Measurements from ENCODE around the gene TBC1D14.

The TBC1D14 gene

DNA sequence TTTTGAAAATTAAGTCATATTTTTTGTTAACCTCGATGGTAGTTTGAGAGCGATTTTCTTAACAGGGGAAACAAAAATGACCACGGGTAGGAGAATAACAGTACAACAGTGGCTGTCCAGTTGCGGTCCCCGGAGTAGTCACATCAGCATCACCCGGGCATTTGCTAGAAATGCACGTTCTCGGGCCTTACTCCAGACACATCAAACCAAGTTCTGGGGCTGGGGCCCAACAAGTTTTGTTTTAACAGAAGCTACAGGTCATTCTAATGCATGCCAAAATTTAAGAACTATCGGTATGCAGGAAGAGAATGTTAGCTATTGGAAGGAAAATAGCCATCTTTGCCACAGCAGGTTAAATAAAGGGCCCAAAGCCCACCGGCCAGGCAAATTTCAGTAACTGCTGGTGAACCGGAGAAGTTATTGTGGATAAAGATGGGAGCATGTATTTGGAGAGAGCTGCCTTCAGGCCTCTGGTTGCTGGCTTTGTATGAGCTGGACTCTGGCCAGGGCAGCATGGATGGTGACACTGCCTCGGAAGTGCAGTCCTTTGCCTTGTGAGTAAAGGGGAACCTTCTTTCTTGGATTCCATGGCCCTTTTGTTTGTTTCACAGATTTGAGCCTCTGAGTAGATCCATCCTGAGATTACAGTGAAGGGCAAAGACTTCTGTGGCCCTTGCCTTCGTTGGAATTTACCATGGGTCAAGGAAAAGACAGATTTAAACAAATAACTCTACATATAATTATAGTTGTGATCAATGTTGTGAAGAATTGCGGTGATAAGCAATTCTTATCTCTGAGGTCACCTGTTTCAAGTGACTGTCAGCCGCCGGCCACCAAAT lies 62.1 kb downstream of the TBC1D14 start:
- no peak for ATAC-seq
- TF ChIP-seq PATZ1 (CRISPR knock-in tag; IDR thresholded peaks at IDR 0.05; ENCODE audit: borderline replicate concordance) (no peak), GLIS3 (CRISPR knock-in tag; IDR thresholded peaks at IDR 0.05) (no peak), TCF4 (CRISPR knock-in tag; IDR thresholded peaks at IDR 0.05; ENCODE audit: borderline replicate concordance) (no peak), CREB5 (CRISPR knock-in tag; IDR thresholded peaks at IDR 0.05; ENCODE audit: low read depth) (no peak), ESRRG (CRISPR knock-in tag; IDR thresholded peaks at IDR 0.05) (no peak), ZC3H10 (CRISPR knock-in tag; IDR thresholded peaks at IDR 0.05) (no peak), ZNF565 (CRISPR knock-in tag; conservative IDR thresholded peaks at IDR 0.05; ENCODE audit: low read depth) (no peak), CSDC2 (CRISPR knock-in tag; IDR thresholded peaks at IDR 0.05) (no peak), PPARA (CRISPR knock-in tag; IDR thresholded peaks at IDR 0.05; ENCODE audit: borderline replicate concordance) (no peak), SNAI2 (CRISPR knock-in tag; IDR thresholded peaks at IDR 0.05) (no peak), BACH2 (CRISPR knock-in tag; IDR thresholded peaks at IDR 0.05; ENCODE audit: borderline replicate concordance) (no peak)
- TF ChIP-seq, protein P1, sequence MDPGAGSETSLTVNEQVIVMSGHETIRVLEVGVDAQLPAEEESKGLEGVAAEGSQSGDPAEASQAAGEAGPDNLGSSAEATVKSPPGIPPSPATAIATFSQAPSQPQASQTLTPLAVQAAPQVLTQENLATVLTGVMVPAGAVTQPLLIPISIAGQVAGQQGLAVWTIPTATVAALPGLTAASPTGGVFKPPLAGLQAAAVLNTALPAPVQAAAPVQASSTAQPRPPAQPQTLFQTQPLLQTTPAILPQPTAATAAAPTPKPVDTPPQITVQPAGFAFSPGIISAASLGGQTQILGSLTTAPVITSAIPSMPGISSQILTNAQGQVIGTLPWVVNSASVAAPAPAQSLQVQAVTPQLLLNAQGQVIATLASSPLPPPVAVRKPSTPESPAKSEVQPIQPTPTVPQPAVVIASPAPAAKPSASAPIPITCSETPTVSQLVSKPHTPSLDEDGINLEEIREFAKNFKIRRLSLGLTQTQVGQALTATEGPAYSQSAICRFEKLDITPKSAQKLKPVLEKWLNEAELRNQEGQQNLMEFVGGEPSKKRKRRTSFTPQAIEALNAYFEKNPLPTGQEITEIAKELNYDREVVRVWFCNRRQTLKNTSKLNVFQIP (CRISPR knock-in tag; IDR thresholded peaks at IDR 0.05; ENCODE audit: borderline replicate concordance, low read depth), result no peak

- no peak for ATAC-seq
- TF ChIP-seq CREB5 (CRISPR knock-in tag; IDR thresholded peaks at IDR 0.05; ENCODE audit: low read depth), result no peak
- TF ChIP-seq RARB (CRISPR knock-in tag; IDR thresholded peaks at IDR 0.05), result no peak
- no peak for TF ChIP-seq PATZ1 (CRISPR knock-in tag; IDR thresholded peaks at IDR 0.05; ENCODE audit: borderline replicate concordance)
- TF ChIP-seq CSDC2 (CRISPR knock-in tag; IDR thresholded peaks at IDR 0.05), result no peak
- TF ChIP-seq ZFP30 (CRISPR knock-in tag; IDR thresholded peaks at IDR 0.05), result no peak
- no peak for TF ChIP-seq ARNTL (CRISPR knock-in tag; IDR thresholded peaks at IDR 0.05; ENCODE audit: borderline replicate concordance, low read depth)
- TF ChIP-seq ZNF565 (CRISPR knock-in tag; conservative IDR thresholded peaks at IDR 0.05; ENCODE audit: low read depth), result no peak
- no peak for TF ChIP-seq OSR1 (CRISPR knock-in tag; IDR thresholded peaks at IDR 0.05)
- TF ChIP-seq, protein P1 (CRISPR knock-in tag; IDR thresholded peaks at IDR 0.05; ENCODE audit: borderline replicate concordance, low read depth), result no peak
- TF ChIP-seq ISL1 (CRISPR knock-in tag; IDR thresholded peaks at IDR 0.05), result no peak
- TF ChIP-seq, protein P2, sequence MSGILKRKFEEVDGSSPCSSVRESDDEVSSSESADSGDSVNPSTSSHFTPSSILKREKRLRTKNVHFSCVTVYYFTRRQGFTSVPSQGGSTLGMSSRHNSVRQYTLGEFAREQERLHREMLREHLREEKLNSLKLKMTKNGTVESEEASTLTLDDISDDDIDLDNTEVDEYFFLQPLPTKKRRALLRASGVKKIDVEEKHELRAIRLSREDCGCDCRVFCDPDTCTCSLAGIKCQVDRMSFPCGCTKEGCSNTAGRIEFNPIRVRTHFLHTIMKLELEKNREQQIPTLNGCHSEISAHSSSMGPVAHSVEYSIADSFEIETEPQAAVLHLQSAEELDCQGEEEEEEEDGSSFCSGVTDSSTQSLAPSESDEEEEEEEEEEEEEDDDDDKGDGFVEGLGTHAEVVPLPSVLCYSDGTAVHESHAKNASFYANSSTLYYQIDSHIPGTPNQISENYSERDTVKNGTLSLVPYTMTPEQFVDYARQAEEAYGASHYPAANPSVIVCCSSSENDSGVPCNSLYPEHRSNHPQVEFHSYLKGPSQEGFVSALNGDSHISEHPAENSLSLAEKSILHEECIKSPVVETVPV (CRISPR knock-in tag; IDR thresholded peaks at IDR 0.05), result no peak
- TF ChIP-seq ZC3H10 (CRISPR knock-in tag; IDR thresholded peaks at IDR 0.05), result no peak
- no peak for TF ChIP-seq ESRRG (CRISPR knock-in tag; IDR thresholded peaks at IDR 0.05)
- TF ChIP-seq ZNF8 (CRISPR knock-in tag; IDR thresholded peaks at IDR 0.05), result no peak
- TF ChIP-seq TCF4 (CRISPR knock-in tag; IDR thresholded peaks at IDR 0.05; ENCODE audit: borderline replicate concordance), result no peak
- TF ChIP-seq ZNF70 (CRISPR knock-in tag; IDR thresholded peaks at IDR 0.05), result no peak
- TF ChIP-seq TOX (CRISPR knock-in tag; IDR thresholded peaks at IDR 0.05; ENCODE audit: borderline replicate concordance), result no peak
- TF ChIP-seq ZFP3 (CRISPR knock-in tag; IDR thresholded peaks at IDR 0.05), result no peak
- TF ChIP-seq BACH2 (CRISPR knock-in tag; IDR thresholded peaks at IDR 0.05; ENCODE audit: borderline replicate concordance), result no peak
Observed at GRCh38 chr4:6972375-6972650, 62.7 kb downstream of the TBC1D14 start.
